Stimulated activated CD4-positive, alpha-beta T cell treated with anti-CD3 and anti-CD28 coated beads, Interleukin-4, amount 100 ng/mL, for 1 hour (primary cell): ENCODE measurements around the gene COPS9.
A peak's percentile ranks its signal among the peaks of the same experiment; 100 is the strongest.

Experiments used
- DNase-seq: peaks from one replicate; pipeline ENCODE4 v3.0.0-alpha.2; 2020

COPS9 gene

DNA sequence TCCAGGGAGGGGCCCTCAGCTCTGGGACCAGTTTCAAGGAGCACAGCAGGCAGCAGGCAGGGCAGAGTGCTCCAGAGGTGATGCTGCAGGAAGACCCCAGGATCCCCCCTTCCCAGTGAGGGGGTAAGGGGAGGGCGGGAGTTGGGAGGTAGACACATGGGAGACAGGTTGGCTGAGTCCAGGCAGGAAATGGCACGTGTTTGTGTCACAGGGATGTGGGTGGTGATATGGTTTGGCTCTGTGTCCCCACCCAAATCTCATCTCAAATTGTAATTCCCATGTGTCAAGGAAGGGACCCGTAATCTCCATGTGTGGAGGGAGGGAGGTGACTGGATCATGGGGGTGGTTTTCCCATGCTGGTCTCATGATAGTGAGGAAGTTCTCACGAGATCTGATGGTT lies 29.6 kb upstream of the COPS9 start:
- no peak for DNase-seq

DNA sequence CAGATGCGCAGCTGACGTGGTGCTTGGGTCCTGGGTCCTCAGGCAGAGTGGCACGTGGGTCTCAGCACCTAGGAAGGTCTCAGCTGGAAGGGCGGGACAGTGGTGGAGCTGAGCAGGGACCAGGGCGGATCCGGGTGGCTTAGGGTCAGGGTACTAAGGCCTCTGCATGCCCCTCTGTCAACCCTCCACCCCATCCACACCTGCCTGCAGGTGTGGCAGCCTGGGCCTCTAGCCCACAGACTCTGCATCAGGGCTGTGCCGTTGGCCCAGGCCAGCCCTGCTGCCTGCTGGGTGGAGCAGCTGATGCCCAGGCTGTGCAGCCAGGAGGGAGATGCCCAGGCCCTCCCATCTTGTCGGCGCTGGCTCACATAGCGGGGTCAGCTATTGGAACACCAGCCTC lies 28.9 kb upstream of the COPS9 start:
- no peak for DNase-seq

DNA sequence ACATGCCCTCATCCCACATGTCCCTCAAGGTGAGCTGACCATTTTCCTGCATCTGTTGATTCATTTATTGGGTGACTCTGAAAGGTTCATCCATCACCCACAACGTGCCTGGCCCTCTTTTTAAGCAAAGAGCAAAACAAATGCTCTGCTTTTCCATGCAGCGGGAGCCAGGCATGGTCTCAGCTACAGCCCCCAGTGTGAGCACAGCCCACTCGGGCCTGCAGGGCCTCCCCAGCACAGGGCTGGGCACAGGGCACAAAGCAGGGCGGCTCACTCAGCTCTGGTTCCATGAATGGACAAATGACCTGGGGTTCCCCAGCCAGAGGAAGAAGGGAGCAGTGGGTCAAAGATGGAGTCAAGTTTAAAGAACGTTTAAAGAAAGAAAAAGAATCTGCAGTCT lies 28.5 kb upstream of the COPS9 start:
- no peak for DNase-seq

DNA sequence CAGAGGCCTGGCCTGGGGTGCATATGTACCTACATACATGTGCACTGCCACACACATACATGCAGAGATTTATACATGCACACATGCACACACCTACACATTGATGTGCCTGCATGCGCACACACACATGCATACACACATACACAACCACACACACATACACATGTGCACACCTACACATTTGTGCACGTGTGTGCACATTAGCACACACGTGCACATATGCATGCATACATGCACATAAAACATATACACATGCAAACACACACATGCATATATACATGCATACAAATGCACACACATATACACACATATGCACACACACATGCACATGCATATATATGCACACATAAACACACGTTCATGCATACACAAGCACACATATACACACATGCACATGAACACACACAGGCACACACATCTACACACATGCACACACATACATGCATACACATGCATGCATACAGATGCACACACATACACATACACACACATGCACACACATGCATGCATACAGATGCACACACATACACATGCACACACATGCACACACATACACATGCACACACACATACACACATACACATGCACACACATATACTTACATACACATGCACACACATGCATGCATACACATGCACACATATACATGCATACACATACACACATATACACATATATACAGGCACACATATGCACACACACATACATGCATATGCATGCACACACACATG lies 27.9 kb upstream of the COPS9 start:
- DNase-seq: no peak

DNA sequence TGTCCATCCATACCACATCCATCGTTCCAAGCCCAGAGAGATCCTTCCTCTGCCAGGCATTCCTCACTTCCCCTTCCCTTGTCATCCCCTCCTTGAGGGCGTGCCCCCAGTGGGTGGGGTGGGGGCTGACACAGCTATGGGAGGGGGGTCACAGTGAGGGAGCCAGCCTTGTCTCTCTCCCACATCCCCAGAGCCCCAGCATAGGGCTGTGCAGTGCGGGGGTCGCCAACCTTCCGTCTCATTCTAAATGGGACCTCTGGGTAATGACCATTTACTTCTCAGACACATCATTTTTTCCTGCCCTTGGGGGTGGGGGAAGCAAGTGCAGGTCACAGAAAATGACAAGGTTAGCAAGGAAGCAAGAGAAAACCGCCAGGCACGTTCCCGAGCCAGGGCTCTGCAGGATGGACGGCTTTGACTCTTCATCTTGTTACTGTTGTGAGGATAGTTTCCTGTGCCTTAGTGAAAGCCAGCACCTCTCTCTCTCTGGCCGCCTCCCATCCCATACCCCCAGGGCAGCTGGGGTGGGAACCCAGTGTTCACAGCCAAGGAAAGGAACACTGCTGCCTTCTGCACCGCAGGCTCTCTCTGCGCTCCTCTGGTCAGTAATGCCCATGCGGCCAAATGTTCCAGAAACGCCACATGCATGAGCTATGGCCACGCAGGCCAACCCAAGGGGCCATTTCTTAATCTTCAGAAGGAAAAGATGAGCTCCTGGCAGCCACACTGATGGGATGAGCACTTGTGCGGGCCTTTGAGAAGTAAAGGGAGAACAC lies 27.0 kb upstream of the COPS9 start:
- DNase-seq: no peak

DNA sequence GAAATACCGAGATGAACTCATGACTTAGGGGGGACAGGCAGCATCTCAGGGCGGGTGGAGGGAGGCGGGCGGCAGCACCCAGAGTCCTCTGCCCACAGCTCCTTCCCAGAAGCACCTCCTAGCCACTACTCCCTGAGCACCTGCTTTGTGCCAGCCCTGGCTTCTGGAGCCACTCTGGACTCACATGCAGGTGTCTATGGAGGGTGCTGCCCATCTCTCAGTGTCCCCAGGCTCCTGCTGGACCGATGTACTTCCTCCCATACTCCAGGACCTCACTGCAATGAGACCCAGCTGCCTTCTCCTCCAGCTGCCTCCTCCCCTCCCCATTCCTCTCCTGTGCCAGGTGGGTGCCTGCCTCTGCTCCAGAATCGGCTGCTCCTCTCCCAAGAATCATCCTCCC lies 26.4 kb upstream of the COPS9 start:
- DNase-seq: no peak

DNA sequence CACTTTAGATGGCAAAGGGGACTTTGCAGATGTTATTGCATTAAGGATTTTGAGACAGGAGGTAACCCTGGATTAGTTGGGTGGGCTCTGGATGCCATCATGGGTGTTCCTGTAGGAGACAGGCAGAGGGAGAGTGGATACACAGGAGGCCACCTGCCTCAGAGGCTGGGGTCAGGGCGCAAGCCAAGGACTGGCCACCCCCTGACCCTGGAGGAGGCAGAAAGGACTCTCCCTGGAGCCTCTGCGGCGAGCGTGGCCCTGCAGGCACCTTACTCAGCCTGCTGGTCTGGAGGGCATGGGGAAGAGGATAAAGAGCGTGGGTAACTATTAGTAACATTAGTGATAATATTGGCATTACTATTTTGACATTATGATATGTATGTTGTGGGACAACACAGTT lies 25.9 kb upstream of the COPS9 start:
- DNase-seq: no peak

DNA sequence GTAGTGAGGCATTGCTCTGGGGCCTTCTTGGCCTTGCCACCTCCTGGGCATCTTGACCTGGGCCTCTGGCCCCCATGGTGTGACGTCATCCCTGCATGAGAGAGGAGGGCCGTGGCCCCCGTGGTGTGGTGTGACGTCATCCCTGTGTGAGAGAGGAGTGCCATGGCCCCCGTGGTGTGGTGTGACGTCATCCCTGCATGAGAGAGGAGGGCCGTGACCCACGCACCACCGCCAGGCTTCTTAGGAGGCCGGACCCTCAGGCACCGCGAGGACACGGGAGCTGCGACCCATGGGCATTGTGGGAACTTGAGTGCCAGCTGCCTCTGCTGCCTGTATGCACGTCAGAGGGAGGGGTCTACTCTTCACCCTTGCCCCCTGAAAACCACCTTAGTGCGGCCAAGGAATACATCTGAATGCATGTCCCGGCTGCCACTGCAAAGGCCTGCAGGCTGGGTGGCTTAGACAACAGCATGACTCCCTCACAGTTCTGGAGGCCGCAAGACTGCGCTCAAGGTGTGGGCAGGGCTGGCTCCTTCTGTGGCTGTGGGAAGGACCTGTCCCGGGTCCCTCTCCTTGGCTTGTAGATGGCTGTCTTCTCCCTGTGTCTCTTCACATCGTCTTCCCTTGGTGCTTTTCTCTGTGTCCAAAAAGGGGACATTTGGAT lies 25.1 kb upstream of the COPS9 start:
- DNase-seq: no peak

DNA sequence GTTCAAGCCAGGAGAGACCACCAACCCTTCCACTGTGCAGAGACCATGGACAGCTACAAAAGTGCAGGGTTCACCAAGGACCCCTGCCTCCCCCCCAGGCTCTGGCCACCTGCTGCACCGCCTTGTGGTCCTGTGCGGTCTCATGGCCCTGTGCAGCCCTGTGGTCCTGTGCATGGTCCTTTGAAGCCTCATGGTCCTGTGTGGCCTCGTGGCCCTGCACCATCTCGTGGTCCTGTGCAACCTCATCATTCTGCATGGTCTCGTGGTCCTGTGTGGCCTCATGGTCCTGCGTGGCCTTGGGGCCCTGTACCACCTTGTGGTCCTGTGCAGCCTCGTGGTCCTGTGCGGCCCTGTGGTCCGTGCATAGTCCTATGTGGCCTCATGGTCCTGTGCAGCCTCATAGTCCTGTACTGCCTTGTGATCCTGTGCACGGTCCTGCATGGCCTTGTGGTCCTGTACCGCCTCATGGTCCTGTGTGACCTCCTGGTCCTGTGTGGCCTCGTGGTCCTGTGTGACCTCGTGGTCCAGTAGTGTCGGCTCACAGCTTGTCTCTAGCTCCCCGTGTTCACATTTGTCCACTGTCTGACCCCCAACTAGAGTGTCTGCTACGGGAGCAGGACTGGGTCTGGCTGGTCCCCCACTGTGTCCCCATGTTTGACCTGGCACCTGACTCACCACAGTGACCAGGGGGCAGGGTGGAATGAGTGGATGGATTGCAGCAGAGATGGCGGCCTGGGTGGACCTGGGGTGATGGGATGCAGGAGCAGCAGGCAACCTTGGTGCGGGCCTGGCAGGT lies 24.4 kb upstream of the COPS9 start:
- DNase-seq: no peak

DNA sequence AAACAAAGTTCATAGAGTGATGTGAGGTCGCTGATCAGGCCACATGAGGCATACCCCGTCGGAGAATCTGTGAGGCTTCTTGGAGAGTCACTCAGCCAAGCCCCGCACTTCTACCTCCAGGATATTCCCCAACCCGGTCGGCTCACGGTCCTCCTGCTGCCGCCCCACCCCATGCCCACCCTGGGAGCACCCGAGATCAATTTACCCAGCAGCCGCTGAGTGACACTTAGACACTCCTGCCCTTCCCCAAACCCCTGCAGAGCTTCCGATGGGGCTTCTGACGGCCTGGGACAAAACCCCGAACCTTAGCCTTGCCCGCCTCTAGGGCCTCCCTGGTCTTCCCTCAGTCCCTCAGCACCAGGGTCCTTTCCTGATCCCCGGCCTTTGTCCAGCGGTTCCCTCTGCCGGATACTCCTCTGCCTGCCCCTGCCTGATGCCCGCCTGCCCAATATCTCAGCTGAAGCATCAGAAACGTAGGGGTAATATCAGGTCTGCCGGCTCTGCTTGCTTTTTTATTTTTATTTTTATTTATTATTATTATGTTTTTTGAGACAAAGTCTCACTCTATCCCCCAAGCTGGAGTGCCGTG lies 23.2 kb upstream of the COPS9 start:
- no peak for DNase-seq

DNA sequence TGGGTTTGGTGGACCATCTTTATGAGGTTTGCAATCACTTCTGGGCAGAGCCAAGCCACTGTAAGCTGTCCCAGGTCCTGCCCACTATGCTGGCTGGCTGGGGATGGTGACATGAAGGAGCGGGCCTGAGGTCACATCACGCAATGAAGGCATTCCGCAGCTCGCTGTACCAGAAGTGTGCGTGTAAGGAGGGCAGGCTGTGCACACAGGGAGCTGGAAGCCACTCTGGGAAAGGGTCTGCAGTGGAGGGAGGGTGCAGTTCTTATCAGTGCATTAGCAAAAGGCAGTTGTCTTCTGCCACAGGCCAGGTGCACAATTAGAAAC lies 21.0 kb upstream of the COPS9 start:
- no peak for DNase-seq

DNA sequence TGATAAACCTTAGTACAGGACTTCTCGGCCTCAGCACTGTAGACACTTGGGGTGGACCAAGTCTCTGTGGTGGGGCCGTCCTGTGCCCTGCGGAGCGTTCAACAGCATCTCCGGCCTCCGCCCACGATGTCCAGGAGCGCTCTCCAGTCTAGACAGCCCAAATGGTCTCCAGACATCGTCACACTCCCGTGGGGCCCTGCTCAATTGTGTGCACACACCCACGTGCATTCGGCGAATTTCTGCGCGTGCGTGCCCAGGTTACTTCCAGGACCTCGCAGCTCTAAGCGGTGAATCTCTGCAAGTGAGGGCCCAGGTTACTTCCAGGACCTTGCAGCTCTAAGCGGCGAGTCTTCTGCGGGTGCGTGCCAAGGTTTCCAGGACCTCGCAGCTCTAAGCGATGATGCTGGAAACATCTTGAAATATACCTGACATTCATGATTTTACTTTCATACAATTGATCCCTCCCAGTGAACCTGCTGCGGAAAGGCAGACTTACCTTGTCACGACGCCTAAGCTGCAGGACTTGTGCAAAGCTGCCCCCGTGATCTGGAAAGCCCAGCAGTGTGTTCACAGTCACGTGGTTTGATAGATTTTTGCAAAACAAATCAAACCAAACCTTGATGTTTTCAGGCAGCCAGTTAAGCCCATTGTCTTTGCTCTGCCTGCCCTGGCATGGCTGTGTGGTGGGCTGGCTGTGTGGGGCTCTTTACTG lies 20.5 kb upstream of the COPS9 start:
- DNase-seq: no peak

DNA sequence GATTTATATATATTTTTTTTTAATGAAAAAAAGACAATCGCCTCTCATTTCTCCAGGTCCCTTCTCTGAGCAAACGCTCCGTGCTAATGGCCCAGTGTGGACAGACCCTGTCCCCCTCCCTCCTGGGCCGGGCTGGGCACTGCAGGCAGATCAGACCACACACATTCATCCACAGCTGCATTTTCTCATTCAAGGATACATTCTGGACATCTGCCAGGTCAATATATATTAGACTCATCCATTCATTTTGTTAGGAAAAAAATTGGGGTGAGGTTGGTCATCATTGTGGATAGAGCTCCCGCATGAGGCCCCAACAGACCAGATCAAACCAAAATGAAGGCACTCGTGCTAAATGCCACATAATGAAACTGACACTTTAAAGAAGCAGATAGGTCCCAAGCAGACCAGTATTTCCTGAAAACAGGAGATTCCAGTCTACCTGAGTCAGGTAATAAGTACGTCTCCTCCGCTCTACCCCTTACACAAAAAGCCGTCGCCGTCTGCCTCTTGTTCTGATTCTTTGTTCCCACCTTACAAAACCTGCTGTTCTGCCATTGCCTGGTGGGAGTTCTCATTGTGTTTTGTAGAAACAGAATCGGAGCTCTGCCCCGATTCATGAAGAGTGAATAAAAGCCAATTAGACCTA lies 19.8 kb upstream of the COPS9 start:
- no peak for DNase-seq

DNA sequence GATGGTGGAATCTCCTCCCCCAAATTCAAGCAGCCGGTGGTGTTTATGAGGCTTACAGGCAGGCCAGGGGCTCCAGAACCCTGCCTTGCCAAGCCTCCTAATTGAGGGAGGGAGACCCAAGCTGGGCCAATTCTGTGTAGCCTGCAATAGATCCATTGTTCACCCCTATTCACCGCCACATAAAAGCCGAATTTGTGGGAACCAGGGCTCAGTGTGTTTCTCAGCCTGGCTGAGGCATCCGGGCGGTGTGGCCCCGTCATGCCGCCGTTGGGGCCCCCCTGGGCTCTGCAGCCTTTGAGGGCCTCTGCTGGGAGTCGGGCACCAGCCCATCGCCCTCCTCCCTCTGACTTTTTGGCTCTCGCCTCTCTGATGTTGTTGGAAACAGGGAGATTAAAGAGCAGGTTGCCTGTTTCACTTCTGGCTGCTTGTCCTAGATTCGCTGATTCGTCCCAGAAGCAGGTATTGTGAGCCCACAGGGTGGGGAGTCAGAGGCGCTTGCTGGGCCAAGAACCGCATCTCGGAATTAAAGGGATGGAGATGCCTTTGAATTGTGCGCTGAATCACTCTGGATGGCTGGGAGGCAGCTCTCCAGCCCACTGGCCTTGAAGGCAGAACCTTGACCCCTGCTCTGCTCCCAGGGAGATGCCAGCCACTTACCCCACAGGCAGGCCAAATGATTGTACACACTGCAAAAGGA lies 19.1 kb upstream of the COPS9 start:
- DNase-seq: no peak

DNA sequence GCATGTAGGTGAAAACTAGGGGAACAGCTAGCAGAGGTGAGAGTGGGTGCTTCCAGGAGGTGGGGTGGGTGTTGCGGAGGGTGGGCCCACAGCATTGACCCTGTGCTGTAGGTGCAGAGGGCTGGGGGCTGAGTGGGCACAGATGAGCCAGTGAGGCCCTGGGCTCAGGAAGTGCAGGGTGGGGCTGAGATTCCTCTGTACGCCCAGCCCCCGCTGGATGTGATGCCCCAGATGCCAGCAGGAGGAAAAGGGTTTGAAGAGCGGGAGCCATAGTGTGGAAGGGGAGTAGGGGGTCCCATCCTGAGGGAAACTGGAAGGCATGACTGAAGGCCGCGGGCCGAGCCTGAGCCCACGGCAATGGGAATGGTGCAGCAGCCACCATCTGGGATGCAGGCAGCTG lies 18.5 kb upstream of the COPS9 start:
- DNase-seq: no peak

DNA sequence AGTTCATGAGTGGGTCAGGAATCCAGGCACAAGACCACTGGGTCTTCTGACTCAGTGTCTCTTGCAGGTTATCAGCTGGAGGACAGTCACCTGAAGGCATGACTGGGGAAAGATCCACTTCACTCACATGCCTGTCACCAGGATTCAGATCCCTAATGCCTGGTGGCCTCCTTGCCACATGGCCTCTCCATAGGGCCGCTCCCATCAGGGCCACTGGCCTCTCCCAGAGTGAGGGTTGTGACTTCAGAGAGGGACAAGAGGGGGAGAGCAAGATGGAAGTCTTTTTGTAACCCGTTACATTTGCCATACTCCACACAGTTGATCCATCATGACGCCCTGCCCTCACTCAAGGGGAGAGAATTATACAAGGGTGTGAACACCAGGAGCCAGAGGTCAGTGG lies 17.3 kb upstream of the COPS9 start:
- DNase-seq: no peak

DNA sequence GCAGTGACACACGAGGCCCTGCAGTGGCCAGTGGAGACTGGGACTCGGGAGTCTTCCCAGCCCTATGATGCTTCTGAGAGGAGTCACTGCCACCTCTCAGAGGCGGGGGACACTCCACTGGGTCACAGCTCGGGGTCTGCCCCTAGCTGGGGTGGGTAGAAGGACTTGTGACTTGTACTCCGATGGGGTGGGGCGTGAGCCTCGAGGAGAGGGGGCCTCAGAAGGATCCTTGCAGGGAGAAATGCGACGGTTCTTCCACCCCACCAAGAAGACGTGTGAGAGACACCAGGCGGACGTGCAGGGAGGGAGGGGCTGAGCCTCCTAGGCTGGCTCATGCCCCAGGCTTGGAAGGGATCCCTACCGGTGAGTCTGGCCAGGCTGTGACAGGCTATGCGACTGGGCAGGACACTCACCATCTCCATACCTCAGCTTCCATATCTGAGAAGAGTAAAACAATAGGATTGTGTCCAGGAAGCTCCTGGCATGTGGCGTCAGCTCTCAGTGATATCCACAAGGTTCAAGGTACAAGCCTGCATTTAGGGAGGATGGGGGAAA lies 15.4 kb upstream of the COPS9 start:
- DNase-seq: no peak

DNA sequence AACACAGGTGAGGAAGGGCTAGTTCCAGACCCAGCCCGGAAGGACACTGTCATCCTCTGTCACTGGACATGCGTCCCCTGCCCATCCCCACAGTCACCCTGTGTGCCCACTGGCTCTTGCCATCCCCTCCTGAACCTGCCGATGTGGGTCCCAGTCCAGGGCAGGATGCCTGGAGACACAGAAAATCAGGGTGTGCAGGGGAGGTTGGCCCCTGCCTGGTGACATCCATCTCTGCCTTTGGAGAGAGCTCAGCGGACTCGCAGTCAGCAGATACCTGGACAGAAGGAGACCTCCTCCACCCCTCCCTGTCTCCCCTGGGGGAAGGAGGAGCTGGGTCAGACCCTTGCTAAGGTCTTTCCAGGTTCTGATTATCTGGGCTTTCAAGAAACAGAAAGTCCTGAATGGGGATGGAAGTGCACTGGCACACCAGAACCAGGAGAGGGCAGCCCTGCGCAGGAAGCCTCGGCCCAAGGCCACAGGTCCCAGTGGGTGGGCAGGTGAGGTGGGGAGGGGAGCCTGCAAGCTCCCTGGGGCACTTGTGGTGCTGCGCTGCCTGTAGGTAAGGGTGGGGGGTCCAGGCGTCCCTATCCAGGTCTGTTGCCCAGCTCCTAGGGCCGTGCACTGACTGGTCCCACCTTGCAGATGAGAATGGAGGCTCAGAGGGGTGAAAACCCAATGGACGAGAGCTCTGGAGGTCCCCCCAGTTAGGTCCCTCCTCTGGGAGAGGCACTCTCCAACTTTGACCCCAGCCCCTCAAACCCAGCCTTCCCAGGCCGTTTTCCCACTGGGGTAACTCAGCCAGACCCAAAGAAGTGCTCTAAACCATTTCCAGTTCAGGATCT lies 14.1 kb upstream of the COPS9 start:
- DNase-seq: peak; percentile 35

DNA sequence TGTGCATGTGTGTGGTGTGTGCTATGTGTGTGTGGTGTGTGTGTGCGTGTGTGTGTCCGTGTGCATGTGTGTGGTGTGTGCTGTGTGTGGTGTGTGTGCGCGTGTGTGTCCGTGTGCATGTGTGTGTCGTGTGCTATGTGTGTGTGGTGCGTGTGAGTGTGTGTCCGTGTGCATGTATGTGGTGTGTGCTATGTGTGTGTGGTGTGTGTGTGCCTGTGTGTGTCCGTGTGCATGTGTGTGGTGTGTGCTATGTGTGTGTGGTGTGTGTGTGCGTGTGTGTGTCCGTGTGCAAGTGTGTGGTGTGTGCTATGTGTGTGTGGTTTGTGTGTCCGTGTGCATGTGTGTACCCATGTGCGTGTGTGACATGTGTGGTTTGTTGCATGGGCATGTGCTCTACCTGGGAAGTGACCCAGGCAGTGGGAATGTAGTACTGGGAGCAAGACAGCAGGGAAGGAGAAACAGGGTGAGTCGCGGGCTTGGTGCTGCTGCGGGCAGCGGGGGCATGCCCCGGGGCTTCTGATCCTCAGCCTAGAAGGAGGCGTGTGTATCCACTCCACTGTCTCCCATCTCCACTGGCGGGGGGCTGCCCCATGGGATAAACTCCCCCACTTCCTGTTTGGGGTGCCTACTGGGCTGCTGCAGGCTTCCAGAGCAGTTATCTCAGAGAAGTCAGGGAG lies 11.9 kb upstream of the COPS9 start:
- DNase-seq: no peak
